ENCODE results near the gene AMER1. TPM values are rescaled to one million over a fixed set of nuclear protein-coding genes. Genes with fewer than 3 reads are reported as not detected.

The AMER1 gene
- polyA plus RNA-seq, 10 donors, result 5.6 to 7.4 (median 6.0) TPM

- no peak for DNase-seq
Measured at GRCh38 chrX:64186974-64187761, 18.3 kb downstream of the AMER1 start.

DNA sequence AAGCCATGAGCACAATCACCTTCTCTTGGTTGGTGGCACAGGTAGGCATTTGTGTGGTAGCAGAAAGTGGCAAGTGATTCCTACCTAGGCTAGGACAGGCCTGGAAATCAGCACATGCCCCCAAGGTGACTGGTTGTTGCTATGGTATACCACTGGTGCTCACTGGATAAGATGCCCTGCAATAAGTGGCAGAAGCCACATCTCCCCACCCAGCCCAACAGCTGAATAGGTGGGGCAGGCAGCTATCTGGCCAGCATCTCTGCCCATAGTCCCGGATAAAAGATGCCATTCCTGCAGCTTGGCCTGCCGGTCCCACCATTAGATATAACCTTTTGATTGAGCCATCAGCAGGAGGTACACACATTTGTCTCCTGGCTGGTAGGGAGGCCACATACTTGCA is 21.1 kb downstream of the AMER1 start:
- DNase-seq, result no peak

- DNase-seq, result no peak
Measured at GRCh38 chrX:64182208-64182607, 23.3 kb downstream of the AMER1 start.

GRCh38 chrX:64176876-64177275 is 28.6 kb downstream of the AMER1 start:
- no peak for DNase-seq

- no peak for DNase-seq
Measured at GRCh38 chrX:64169988-64170387, 35.5 kb downstream of the AMER1 start.

GRCh38 chrX:64152857-64153256 is 52.7 kb downstream of the AMER1 start:
- no peak for DNase-seq

DNA sequence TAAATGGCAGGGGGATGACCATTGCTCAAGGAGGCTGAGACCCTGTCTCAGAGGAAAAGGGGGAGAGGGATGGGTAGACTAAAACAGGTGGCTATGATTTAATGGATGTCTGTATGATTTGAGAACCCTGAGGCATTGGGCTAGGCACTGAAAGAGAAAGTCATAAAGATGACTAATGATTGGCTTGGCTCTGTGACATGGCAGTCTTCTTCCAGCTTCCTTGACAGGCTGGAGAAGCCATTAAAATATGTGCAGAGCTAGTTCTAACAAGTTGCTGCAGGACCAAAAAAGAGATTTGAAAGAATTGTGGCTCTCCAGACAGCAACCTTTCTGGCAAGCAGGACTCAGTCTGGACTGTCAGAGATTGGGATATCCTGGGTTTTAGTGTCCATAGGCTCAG is 53.6 kb downstream of the AMER1 start:
- DNase-seq, result peak in 1 of 3 donors; percentile 1

DNA sequence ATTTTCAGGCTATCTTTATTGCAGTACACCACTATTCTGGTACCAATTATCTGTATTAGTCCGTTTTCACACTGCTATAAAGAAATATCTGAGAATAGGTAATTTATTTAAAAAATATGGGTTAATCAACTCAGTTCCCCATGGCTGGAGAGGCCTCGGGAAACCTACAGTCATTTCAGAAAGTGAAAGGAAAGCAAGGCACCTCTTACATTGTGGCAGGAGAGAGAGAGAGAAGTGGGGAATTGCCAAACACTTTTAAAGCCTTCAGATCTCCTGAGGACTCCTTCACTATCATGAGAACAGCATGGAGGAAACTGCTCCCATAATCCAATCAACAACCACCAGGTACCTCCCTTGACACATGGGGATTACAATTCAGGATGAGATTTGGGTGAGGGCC is 54.7 kb downstream of the AMER1 start:
- no peak for DNase-seq

Other genes starting within 250 kb of the AMER1 start
- gene ASB12, start 24.9 kb upstream of the AMER1 start, polyA plus RNA-seq (ENCODE audit: insufficient read length in 10 of 10), result 10 to 100 TPM; 10.2 to 31.5 (median 24.2) TPM
- gene MTMR8, start 189.7 kb upstream of the AMER1 start, polyA plus RNA-seq (ENCODE audit: insufficient read length in 10 of 10), result 1 to 10 TPM in 9 of 10 donors, under 1 TPM in 1; 0.98 to 2.1 (median 1.3) TPM